Measurements from ENCODE around the gene SLC39A7. TPM values are rescaled to one million over a fixed set of nuclear protein-coding genes. Genes with fewer than 3 reads are reported as not detected.

SLC39A7 gene
- 66.9 and 118 TPM in 2 replicates for total RNA-seq

GRCh38 chr6:33200219-33201146, at the start of gene SLC39A7, which contains the start of gene RXRB:
Gene SLC39A7 (plus strand): TSS chr6:33200867. CDS start chr6:33201246, 379 bp downstream.
Gene RXRB (minus strand): TSS chr6:33200665. CDS start chr6:33200476, 189 bp downstream.

GRCh38 chr6:33192105-33192646, 8.5 kb upstream of the SLC39A7 start, which contains the start of gene COL11A2:
Gene COL11A2 (minus strand): TSS chr6:33192467. CDS start chr6:33192240, 227 bp downstream.

GRCh38 chr6:33204415-33205190, 3.9 kb downstream of the SLC39A7 start, which contains the start of gene HSD17B8:
Gene HSD17B8 (plus strand): TSS chr6:33204655. CDS start chr6:33204669, 14 bp downstream.

GRCh38 chr6:33208091-33208967, 7.7 kb downstream of the SLC39A7 start, which contains the start of gene RING1:
Gene RING1 (plus strand): TSS chr6:33208500. CDS start chr6:33208823, 323 bp downstream.

Other genes starting within 250 kb of the SLC39A7 start
- gene HLA-DMA, start 247.8 kb upstream of the SLC39A7 start, total RNA-seq: 0.68 and 2.4 TPM in 2 replicates
- gene BRD2, start 232.3 kb upstream of the SLC39A7 start, total RNA-seq: 95.7 and 134 TPM in 2 replicates
- 0.07 TPM in 1 of 2 replicates, not detected in the other for gene HLA-DOA, start 191.3 kb upstream of the SLC39A7 start, total RNA-seq
- gene HLA-DPA1, start 127.2 kb upstream of the SLC39A7 start, total RNA-seq: 0.14 TPM in 1 of 2 replicates, not detected in the other
- not detected in 2 replicates for gene HLA-DPB1, start 124.9 kb upstream of the SLC39A7 start, total RNA-seq
- gene COL11A2, start 8.4 kb upstream of the SLC39A7 start, total RNA-seq: under 0.01 and 0.36 TPM in 2 replicates
- 16.1 and 21.8 TPM in 2 replicates for gene RXRB, start 202 bp upstream of the SLC39A7 start, total RNA-seq
- 12.5 and 40.3 TPM in 2 replicates for gene HSD17B8, start 3.8 kb downstream of the SLC39A7 start, total RNA-seq
- gene RING1, start 7.6 kb downstream of the SLC39A7 start, total RNA-seq: 34.2 and 48.2 TPM in 2 replicates
- gene VPS52, start 71.0 kb downstream of the SLC39A7 start, total RNA-seq: 27.0 and 28.8 TPM in 2 replicates
- 3,073 and 7,254 TPM in 2 replicates for gene RPS18, start 71.2 kb downstream of the SLC39A7 start, total RNA-seq
- 2.7 and 4.1 TPM in 2 replicates for gene B3GALT4, start 76.3 kb downstream of the SLC39A7 start, total RNA-seq
- 55.0 and 84.4 TPM in 2 replicates for gene WDR46, start 88.4 kb downstream of the SLC39A7 start, total RNA-seq
- gene PFDN6, start 88.7 kb downstream of the SLC39A7 start, total RNA-seq: 37.5 and 69.7 TPM in 2 replicates
- 22.9 and 40.4 TPM in 2 replicates for gene RGL2, start 98.1 kb downstream of the SLC39A7 start, total RNA-seq
- 22.2 and 108 TPM in 2 replicates for gene TAPBP, start 113.2 kb downstream of the SLC39A7 start, total RNA-seq
- gene ZBTB22, start 116.9 kb downstream of the SLC39A7 start, total RNA-seq: 19.9 and 24.3 TPM in 2 replicates
- 35.9 and 77.9 TPM in 2 replicates for gene DAXX, start 122.1 kb downstream of the SLC39A7 start, total RNA-seq
- gene KIFC1, start 191.0 kb downstream of the SLC39A7 start, total RNA-seq: 0.21 and 0.68 TPM in 2 replicates
- gene PHF1, start 210.1 kb downstream of the SLC39A7 start, total RNA-seq: 10.3 and 13.0 TPM in 2 replicates
- gene CUTA, start 217.2 kb downstream of the SLC39A7 start, total RNA-seq: 27.3 and 62.1 TPM in 2 replicates
- 0.68 and 3.9 TPM in 2 replicates for gene SYNGAP1, start 219.2 kb downstream of the SLC39A7 start, total RNA-seq

Data from nasal cavity respiratory epithelium epithelial cell of viscerocranial mucosa (primary cell).